OCI-LY7 (cell line): ENCODE measurements around the gene TRPM8. TPM values are rescaled to one million over a fixed set of nuclear protein-coding genes. Genes with fewer than 3 reads are reported as not detected.
"Not testable (repeated sequence)": the region's sequence is repeated elsewhere in the genome, so short reads cannot be mapped to it uniquely, and the experiment has no call there.

Source experiments
- BruUV-seq: library from RNA; stranded (reverse); fragments of 400-500 nt; replicated peaks from 2 replicates; lab custom pipeline; 2021; lab: Mats Ljungman, UMichigan
- CTCF ChIA-PET: fragments of 300-600 bp; sonication (Branson Sonifier 250); formaldehyde crosslinking; loops from one replicate; lab custom pipeline; 2022; ENCODE audit warnings: antibody characterized with exemption; ENCODE audit not compliant: unreplicated experiment; lab: Charles Lee
- POLR2A ChIA-PET: fragments of 300-600 bp; sonication (Branson Sonifier 250); formaldehyde crosslinking; loops from one replicate; lab custom pipeline; 2022; ENCODE audit warnings: antibody characterized with exemption; lab: Charles Lee
- DNase-seq: peaks from one replicate; pipeline ENCODE4 v3.0.0-alpha.2; 2015; ENCODE audit warnings: low spot score
- H2AFZ ChIP-seq: fragments of 200-600 bp; sonication (generic), shearing (Covaris generic); 2 replicates; pipeline ENCODE4 v1.6.1; 2014; ENCODE audit warnings: mild to moderate bottlenecking, antibody characterized with exemption, low read length, moderate library complexity
- H3K27ac ChIP-seq: fragments of 200-600 bp; sonication (generic); 2 replicates; pipeline ENCODE4 v1.5.1; 2014; ENCODE audit warnings: mixed run types, low read depth, mild to moderate bottlenecking, moderate library complexity, low read length, inconsistent platforms; ENCODE audit not compliant: poor library complexity, severe bottlenecking
- H3K36me3 ChIP-seq: fragments of 200-600 bp; sonication (generic); 2 replicates; pipeline ENCODE4 v1.6.1; 2014; ENCODE audit warnings: mild to moderate bottlenecking, antibody characterized with exemption, low read length, moderate library complexity, mixed read lengths; ENCODE audit not compliant: insufficient read depth
- H3K4me1 ChIP-seq: fragments of 200-600 bp; sonication (generic); 2 replicates; pipeline ENCODE4 v1.5.1; 2014; ENCODE audit warnings: mild to moderate bottlenecking, low read length; ENCODE audit not compliant: insufficient read depth, poor library complexity, severe bottlenecking
- H3K4me2 ChIP-seq: fragments of 200-600 bp; sonication (generic); 2 replicates; pipeline ENCODE4 v1.6.1; 2014; ENCODE audit warnings: mild to moderate bottlenecking, low read length
- H3K4me3 ChIP-seq: fragments of 200-600 bp; sonication (generic); 2 replicates; pipeline ENCODE4 v1.5.1; 2014; ENCODE audit warnings: mild to moderate bottlenecking, low read depth, low read length; ENCODE audit not compliant: poor library complexity, severe bottlenecking
- H3K79me2 ChIP-seq: fragments of 200-600 bp; sonication (generic); 2 replicates; pipeline ENCODE4 v1.6.1; 2016; ENCODE audit warnings: low read depth, mild to moderate bottlenecking, low read length, moderate library complexity, mixed read lengths; ENCODE audit not compliant: insufficient read depth
- H3K9me2 ChIP-seq: fragments of 200-600 bp; sonication (generic); 2 replicates; pipeline ENCODE4 v1.6.1; 2016; ENCODE audit warnings: mild to moderate bottlenecking, low read length, mixed read lengths; ENCODE audit not compliant: insufficient read depth
- H3K9me3 ChIP-seq: fragments of 200-600 bp; sonication (generic); 2 replicates; pipeline ENCODE4 v1.6.1; 2014; ENCODE audit warnings: mild to moderate bottlenecking, mixed run types, low read length, mixed read lengths
- H4K20me1 ChIP-seq: fragments of 200-600 bp; sonication (generic); 2 replicates; pipeline ENCODE4 v1.6.1; 2014; ENCODE audit warnings: mild to moderate bottlenecking, antibody characterized with exemption, low read length, moderate library complexity, mixed read lengths; ENCODE audit not compliant: insufficient read depth
- EZH2phosphoT487 ChIP-seq: fragments of 200-600 bp; sonication (generic); IDR thresholded peaks from 2 replicates; pipeline ENCODE4 v1.6.1; 2018; ENCODE audit warnings: low read depth, borderline replicate concordance, mild to moderate bottlenecking, mixed run types, antibody characterized with exemption, low read length, moderate library complexity, mixed read lengths
- intact Hi-C: fragments of 100-400 bp; cut with micrococcal nuclease; formaldehyde crosslinking; loops from one replicate; pipeline ENCODE4 v1.10.0; 2022; ENCODE audit not compliant: unreplicated experiment
- total RNA-seq, 2 experiments: library from RNA; depleted of rRNA in 1 of 2; stranded (reverse); fragments of >200 nt in 1 of 2; shearing (Covaris generic) in 1 of 2; gene quantifications; 2 replicates each; pipeline ENCODE4 v1.2.3, GENCODE V29; 2014 to 2022
- TF ChIP-seq, protein P1 (sequence below): fragments of 200-600 bp; sonication (generic); conservative IDR thresholded peaks from 2 replicates; pipeline ENCODE4 v1.5.1; 2014; ENCODE audit warnings: mild to moderate bottlenecking, antibody characterized with exemption, low read length, moderate library complexity, mixed read lengths

Gene TRPM8
- total RNA-seq, 2 experiments from 2014 or later = not detected

DNA sequence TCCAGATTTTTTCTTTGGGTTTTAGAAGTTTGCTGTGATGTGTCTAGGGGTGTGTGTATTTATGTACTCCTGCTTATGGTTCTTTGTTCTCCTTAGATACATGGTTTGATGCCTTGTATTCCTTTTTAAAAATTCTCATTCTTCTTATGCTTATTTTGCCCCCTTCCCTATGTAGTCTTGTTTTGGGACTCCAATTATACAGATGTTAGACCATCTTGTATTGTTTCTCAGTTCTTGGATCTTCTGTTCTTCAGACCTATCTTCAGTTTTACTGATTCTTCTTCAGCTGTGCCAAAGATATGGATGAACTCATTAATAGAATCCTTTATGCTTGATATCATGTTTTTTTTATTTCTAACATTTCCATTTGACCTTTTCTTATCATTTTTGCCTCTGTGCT is 34.8 kb upstream of the TRPM8 start:
- CTCF ChIA-PET = no interaction called here
- H3K27ac ChIP-seq = no peak overlapping the region
- H3K9me3 ChIP-seq = peaks cover 4% of the 10 kb centered on the region; the same call in 1 of the 2 replicates
- H3K4me1 ChIP-seq = no peaks in the 10 kb centered on the region
- H2AFZ ChIP-seq = no peak overlapping the region
- no peak overlapping the region for H3K4me2 ChIP-seq
- POLR2A ChIA-PET = no interaction called here
- no peak for DNase-seq
- no TSS peak for BruUV-seq
- H3K79me2 ChIP-seq = no peaks in the 10 kb centered on the region
- intact Hi-C loops = no loop called here
- H4K20me1 ChIP-seq = no peaks in the 10 kb centered on the region
- no peaks in the 10 kb centered on the region for H3K9me2 ChIP-seq
- TF ChIP-seq, protein P1, sequence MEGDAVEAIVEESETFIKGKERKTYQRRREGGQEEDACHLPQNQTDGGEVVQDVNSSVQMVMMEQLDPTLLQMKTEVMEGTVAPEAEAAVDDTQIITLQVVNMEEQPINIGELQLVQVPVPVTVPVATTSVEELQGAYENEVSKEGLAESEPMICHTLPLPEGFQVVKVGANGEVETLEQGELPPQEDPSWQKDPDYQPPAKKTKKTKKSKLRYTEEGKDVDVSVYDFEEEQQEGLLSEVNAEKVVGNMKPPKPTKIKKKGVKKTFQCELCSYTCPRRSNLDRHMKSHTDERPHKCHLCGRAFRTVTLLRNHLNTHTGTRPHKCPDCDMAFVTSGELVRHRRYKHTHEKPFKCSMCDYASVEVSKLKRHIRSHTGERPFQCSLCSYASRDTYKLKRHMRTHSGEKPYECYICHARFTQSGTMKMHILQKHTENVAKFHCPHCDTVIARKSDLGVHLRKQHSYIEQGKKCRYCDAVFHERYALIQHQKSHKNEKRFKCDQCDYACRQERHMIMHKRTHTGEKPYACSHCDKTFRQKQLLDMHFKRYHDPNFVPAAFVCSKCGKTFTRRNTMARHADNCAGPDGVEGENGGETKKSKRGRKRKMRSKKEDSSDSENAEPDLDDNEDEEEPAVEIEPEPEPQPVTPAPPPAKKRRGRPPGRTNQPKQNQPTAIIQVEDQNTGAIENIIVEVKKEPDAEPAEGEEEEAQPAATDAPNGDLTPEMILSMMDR = no peak
- no peak for TF ChIP-seq EZH2phosphoT487
- no peaks in the 10 kb centered on the region for H3K36me3 ChIP-seq
- H3K4me3 ChIP-seq = no peak overlapping the region

DNA sequence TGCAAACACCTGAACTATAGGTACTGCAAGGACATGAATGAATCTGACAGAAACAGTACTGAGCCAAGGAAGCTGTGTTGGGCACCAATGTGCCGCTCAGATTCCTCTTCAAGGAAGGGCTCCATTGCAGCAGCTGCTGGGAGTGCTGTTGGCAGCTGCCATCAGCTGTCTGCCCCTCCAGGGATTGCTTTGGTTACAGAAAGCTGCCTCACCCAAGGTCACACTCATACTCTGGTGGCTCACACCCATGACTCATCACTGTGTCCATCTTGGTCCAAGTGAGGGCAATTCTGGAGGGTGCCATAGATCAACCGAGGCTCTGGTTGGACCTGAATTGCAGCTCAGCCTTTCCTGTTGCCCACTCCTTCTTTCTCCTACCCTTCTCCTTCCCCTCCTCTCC is 24.4 kb upstream of the TRPM8 start:
- ChIA-PET CTCF (no interaction called here), POLR2A (interaction anchor here (1.7 kb wide), 1 partner anchor 97 kb away, joined by 4 read pairs; no protein-coding TSS in a partner anchor)
- Histone ChIP-seq H3K9me2 (no peaks in the 10 kb centered on the region), H3K79me2 (no peaks in the 10 kb centered on the region), H3K4me3 (no peak overlapping the region), H4K20me1 (no peaks in the 10 kb centered on the region), H3K4me2 (no peak overlapping the region), H3K9me3 (no peaks in the 10 kb centered on the region), H3K36me3 (no peaks in the 10 kb centered on the region), H3K4me1 (no peaks in the 10 kb centered on the region), H2AFZ (no peak overlapping the region), H3K27ac (no peak overlapping the region)
- intact Hi-C loops = no loop called here
- no peak for DNase-seq
- no peak for TF ChIP-seq EZH2phosphoT487
- TF ChIP-seq, protein P1 = no peak
- no TSS peak for BruUV-seq

DNA sequence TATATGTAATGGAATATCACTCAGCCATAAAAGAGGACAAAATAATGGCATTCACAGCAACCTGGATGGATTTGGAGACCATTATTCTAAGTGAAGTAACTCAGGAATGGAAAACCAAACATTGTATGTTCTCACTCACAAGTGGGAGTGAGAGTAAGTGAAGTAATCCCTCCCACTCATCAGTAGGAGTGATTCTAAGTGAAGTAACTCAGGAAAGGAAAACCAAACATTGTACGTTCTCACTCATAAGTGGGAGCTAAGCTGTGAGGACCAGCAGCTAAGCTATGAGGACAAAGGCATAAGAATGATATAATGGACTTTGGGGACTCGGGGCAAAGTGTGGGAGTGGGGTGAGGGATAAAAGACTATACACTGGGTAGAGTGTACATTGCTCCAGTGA is 20.9 kb upstream of the TRPM8 start:
- intact Hi-C loops, POLR2A ChIA-PET, BruUV-seq: not testable (repeated sequence)

More for the DNA sequence above, 20.9 kb upstream of the TRPM8 start:
- H3K27ac ChIP-seq, CTCF ChIA-PET, H2AFZ ChIP-seq, DNase-seq, H3K9me3 ChIP-seq, H3K9me2 ChIP-seq, H3K4me2 ChIP-seq, H3K79me2 ChIP-seq, H3K4me3 ChIP-seq, H3K36me3 ChIP-seq, H3K4me1 ChIP-seq, H4K20me1 ChIP-seq: not testable (repeated sequence)
